IMR-90 (cell line): ENCODE data around the gene IL17REL. TPM values are rescaled to one million over a fixed set of nuclear protein-coding genes. Genes with fewer than 3 reads are reported as not detected.
A peak's percentile ranks its signal among the peaks of the same experiment; 100 is the strongest.

Experiments
- ATAC-seq: fragments of 200-7000 bp; cut with Tn5 transposase; 2 replicates; pipeline ENCODE4 v1.9.1; 2020; ENCODE audit warnings: low read depth, mild to moderate bottlenecking, moderate library complexity
- BruUV-seq: library from RNA; stranded (reverse); fragments of 400-500 nt; replicated peaks from 2 replicates; lab custom pipeline; 2021; lab: Mats Ljungman, UMichigan
- CTCF ChIA-PET: fragments of 300-600 bp; formaldehyde crosslinking; extraction: SDS; loops from one replicate; lab custom pipeline; 2021; ENCODE audit warnings: antibody characterized with exemption; lab: Yijun Ruan, JAX
- POLR2A ChIA-PET: fragments of 300-600 bp; sonication (Branson Sonifier 250); formaldehyde crosslinking; loops from one replicate; lab custom pipeline; 2022; ENCODE audit warnings: antibody characterized with exemption; ENCODE audit not compliant: unreplicated experiment; lab: Charles Lee
- DNase-seq: peaks from one replicate; pipeline ENCODE4 v3.0.0; 2013
- H2AFZ ChIP-seq: replicated peaks from 2 replicates; pipeline ENCODE3; 2013; ENCODE audit warnings: low read length, mild to moderate bottlenecking; ENCODE audit not compliant: poor library complexity
- H2AK5ac ChIP-seq: 2 replicates; pipeline ENCODE4 v1.6.1; 2013; ENCODE audit warnings: low read depth, low read length, inconsistent platforms
- H2AK9ac ChIP-seq: replicated peaks from 2 replicates; pipeline ENCODE3; 2013; ENCODE audit warnings: mild to moderate bottlenecking, low read depth, low read length, moderate library complexity; ENCODE audit not compliant: poor library complexity
- H2BK120ac ChIP-seq: 2 replicates; pipeline ENCODE4 v1.6.1; 2013; ENCODE audit warnings: low read depth, low read length, inconsistent platforms
- H2BK15ac ChIP-seq: 3 replicates; pipeline ENCODE4 v1.6.1; 2013; ENCODE audit warnings: low read depth, low read length, inconsistent platforms
- H2BK20ac ChIP-seq: 2 replicates; pipeline ENCODE4 v1.6.1; 2013; ENCODE audit warnings: low read depth, mild to moderate bottlenecking, inconsistent platforms, low read length, moderate library complexity
- H2BK5ac ChIP-seq: 2 replicates; pipeline ENCODE4 v1.6.1; 2013; ENCODE audit warnings: mild to moderate bottlenecking, low read depth, low read length, inconsistent platforms; ENCODE audit not compliant: poor library complexity, severe bottlenecking
- H3K14ac ChIP-seq: replicated peaks from 2 replicates; pipeline ENCODE4 v1.6.1; 2013; ENCODE audit warnings: low read depth, low read length, inconsistent platforms
- H3K18ac ChIP-seq: 2 replicates; pipeline ENCODE4 v1.6.1; 2013; ENCODE audit warnings: low read depth, low read length, control low read depth
- H3K23ac ChIP-seq: 2 replicates; pipeline ENCODE4 v1.6.1; 2013; ENCODE audit warnings: low read depth, low read length, inconsistent platforms
- H3K27ac ChIP-seq: 2 replicates; pipeline ENCODE4 v1.5.1; 2013; ENCODE audit warnings: mild to moderate bottlenecking, control low read depth, low read length; ENCODE audit not compliant: insufficient read depth
- H3K27me3 ChIP-seq: 2 replicates; pipeline ENCODE4 v1.6.1; 2013; ENCODE audit warnings: low read length; ENCODE audit not compliant: control insufficient read depth, insufficient read depth
- H3K36me3 ChIP-seq: 2 replicates; pipeline ENCODE4 v1.6.1; 2013; ENCODE audit warnings: low read length, mixed read lengths; ENCODE audit not compliant: control insufficient read depth, insufficient read depth
- H3K4ac ChIP-seq: 2 replicates; pipeline ENCODE4 v1.6.1; 2013; ENCODE audit warnings: low read depth, low read length, inconsistent platforms
- H3K4me1 ChIP-seq: 2 replicates; pipeline ENCODE4 v1.6.1; 2013; ENCODE audit warnings: low read length, mixed read lengths; ENCODE audit not compliant: control insufficient read depth, insufficient read depth
- H3K4me2 ChIP-seq: 2 replicates; pipeline ENCODE4 v1.6.1; 2013; ENCODE audit warnings: low read depth, mild to moderate bottlenecking, control low read depth, low read length, moderate library complexity
- H3K4me3 ChIP-seq: 2 replicates; pipeline ENCODE4 v1.5.1; 2013; ENCODE audit warnings: low read depth, mild to moderate bottlenecking, control low read depth, low read length, moderate library complexity; ENCODE audit not compliant: insufficient read depth
- H3K56ac ChIP-seq: 2 replicates; pipeline ENCODE4 v1.6.1; 2013; ENCODE audit warnings: low read length, inconsistent platforms; ENCODE audit not compliant: insufficient read depth; ENCODE audit errors: extremely low read depth
- H3K79me1 ChIP-seq, 2 experiments: 2 replicates each; pipeline ENCODE4 v1.6.1; 2013; ENCODE audit warnings: low read length in 2 of 2, inconsistent platforms in 1 of 2, low read depth in 1 of 2
- H3K9ac ChIP-seq: 2 replicates; pipeline ENCODE4 v1.6.1; 2013; ENCODE audit warnings: low read depth, low read length, control low read depth
- H3K9me1 ChIP-seq: 2 replicates; pipeline ENCODE4 v1.6.1; 2013; ENCODE audit warnings: low read length, inconsistent platforms; ENCODE audit not compliant: insufficient read depth
- H3K9me3 ChIP-seq: 2 replicates; pipeline ENCODE4 v1.6.1; 2013; ENCODE audit warnings: low read length; ENCODE audit not compliant: control insufficient read depth, insufficient read depth
- H4K20me1 ChIP-seq: 2 replicates; pipeline ENCODE4 v1.6.1; 2013; ENCODE audit warnings: low read length, inconsistent platforms; ENCODE audit not compliant: insufficient read depth
- H4K5ac ChIP-seq: 2 replicates; pipeline ENCODE4 v1.6.1; 2013; ENCODE audit warnings: mild to moderate bottlenecking, low read depth, low read length, control low read depth
- H4K8ac ChIP-seq, 2 experiments: 2 replicates each; pipeline ENCODE4 v1.6.1; 2013; ENCODE audit warnings: low read depth in 2 of 2, low read length in 2 of 2, control low read depth in 1 of 2, inconsistent platforms in 1 of 2
- H4K91ac ChIP-seq: 2 replicates; pipeline ENCODE4 v1.6.1; 2013; ENCODE audit warnings: low read depth, low read length, inconsistent platforms; ENCODE audit not compliant: insufficient read depth
- BHLHE40 ChIP-seq: fragments of 150-350 bp; IDR thresholded peaks from 2 replicates; pipeline ENCODE4 v1.6.1; 2016; ENCODE audit warnings: mild to moderate bottlenecking, low read depth, low read length
- CEBPB ChIP-seq: IDR thresholded peaks from 2 replicates; pipeline ENCODE4 v1.6.1; 2012; ENCODE audit warnings: low read depth, low read length, improper control_type of control experiment
- CHD1 ChIP-seq: IDR thresholded peaks from 2 replicates; pipeline ENCODE4 v1.6.1; 2012; ENCODE audit warnings: low read depth, low read length, improper control_type of control experiment
- ELK1 ChIP-seq: fragments of 150-350 bp; IDR thresholded peaks from 2 replicates; pipeline ENCODE4 v1.6.1; 2016; ENCODE audit warnings: low read depth, mild to moderate bottlenecking, low read length, moderate library complexity, borderline replicate concordance
- FOS ChIP-seq: fragments of 150-350 bp; IDR thresholded peaks from 2 replicates; pipeline ENCODE4 v1.6.1; 2016; ENCODE audit warnings: low read depth, low read length
- MAFK ChIP-seq: IDR thresholded peaks from 2 replicates; pipeline ENCODE4 v1.6.1; 2012; ENCODE audit warnings: low read depth, low read length, improper control_type of control experiment
- MAZ ChIP-seq: IDR thresholded peaks from 2 replicates; pipeline ENCODE4 v1.6.1; 2012; ENCODE audit warnings: low read depth, mild to moderate bottlenecking, low read length, improper control_type of control experiment, moderate library complexity, borderline replicate concordance
- NFE2L2 ChIP-seq: fragments of 150-350 bp; IDR thresholded peaks from 2 replicates; pipeline ENCODE4 v1.6.1; 2016; ENCODE audit warnings: low read depth, mild to moderate bottlenecking, low read length
- POLR2A ChIP-seq: IDR thresholded peaks from 2 replicates; pipeline ENCODE4 v1.6.1; 2012; ENCODE audit warnings: mild to moderate bottlenecking, low read depth, low read length
- RAD21 ChIP-seq: IDR thresholded peaks from 2 replicates; pipeline ENCODE4 v1.6.1; 2012; ENCODE audit warnings: low read length, improper control_type of control experiment
- RCOR1 ChIP-seq: IDR thresholded peaks from 2 replicates; pipeline ENCODE4 v1.6.1; 2012; ENCODE audit warnings: mild to moderate bottlenecking, low read length, improper control_type of control experiment; ENCODE audit not compliant: insufficient replicate concordance
- USF2 ChIP-seq: fragments of 150-350 bp; IDR thresholded peaks from 2 replicates; pipeline ENCODE4 v1.6.1; 2017; ENCODE audit warnings: mild to moderate bottlenecking, antibody characterized with exemption, low read length, low read depth
- WGBS, 2 experiments: methylation state at CpG; one replicate each; pipeline versions ENCODE4 v1.1.5 to v1.1.7; 2013; ENCODE audit warnings: missing lambda C conversion rate in 2 of 2; ENCODE audit not compliant: insufficient read length in 1 of 2; ENCODE audit errors: extremely low coverage in 2 of 2; 5-methylcytosine and 5-hydroxymethylcytosine counted together
- dilution Hi-C: fragments of 300-500 bp; cut with HindIII; formaldehyde crosslinking; loops from one replicate; pipeline ENCODE4 v1.14.3; 2018; ENCODE audit warnings: low sequenced_read_pairs; ENCODE audit not compliant: unreplicated experiment
- in situ Hi-C: fragments of 300-500 bp; cut with MboI; formaldehyde crosslinking; loops from 3 replicates; pipeline ENCODE4 v1.14.3; 2019; ENCODE audit warnings: low sequenced_read_pairs, inconsistent platforms, mixed read lengths
- intact Hi-C: fragments of 100-400 bp; cut with micrococcal nuclease; formaldehyde crosslinking; loops from 2 replicates; pipeline ENCODE4 v1.10.0; 2022
- polyA plus RNA-seq, 3 experiments: library from polyadenylated mRNA; depleted of rRNA; stranded (reverse); fragments of >200 nt; gene quantifications; 2 replicates each; pipeline ENCODE4 v1.2.3, GENCODE V29; 2012; ENCODE audit warnings: low replicate concordance in 1 of 3
- total RNA-seq: library from RNA; depleted of rRNA; stranded (reverse); fragments of >200 nt; gene quantifications from 2 replicates; pipeline ENCODE4 v1.2.3, GENCODE V29; 2012

The IL17REL gene
- total and polyA plus RNA-seq, 2 of the 4 experiments (the other 2 are of a cell fraction) = not detected

GRCh38 chr22:49976439-49977175 is 36.0 kb downstream of the IL17REL start (continued):
- TF ChIP-seq NFE2L2 = no peak

GRCh38 chr22:49975543-49976389 is 36.8 kb downstream of the IL17REL start:
- Histone ChIP-seq H3K27me3 (no peaks in the 10 kb centered on the region), H4K20me1 (0 out of 2 replicates have a peak, but pooled peaks cover 4% of the 10 kb centered on the region), H3K36me3 (no peaks in the 10 kb centered on the region), H3K23ac (peak overlapping the region; percentile 87), H2BK120ac (peak overlapping the region; percentile 32; the same call in 1 of the 2 replicates), H2BK15ac (no peak overlapping the region), H3K79me1 (peaks cover 9 to 11% of the 10 kb centered on the region in 2 experiments; a peak in 3 of 4 replicates), H2AK9ac (no peak overlapping the region), H4K8ac (peak overlapping the region in 1 of 2 experiments; percentile 22; a peak in 2 of 4 replicates), H4K91ac (no peak overlapping the region), H3K18ac (no peak overlapping the region), H2AK5ac (peak overlapping the region; percentile 99; the same call in 1 of the 2 replicates), H2BK5ac (peak overlapping the region; percentile 95), H3K56ac (no peak overlapping the region), H2BK20ac (no peak overlapping the region), H4K5ac (0 out of 2 replicates have a peak overlapping the region, but pooled peaks have one; percentile 57), H3K4me3 (no peak overlapping the region), H3K9me1 (peaks cover 16% of the 10 kb centered on the region), H3K27ac (no peak overlapping the region), H3K9ac (no peak overlapping the region), H3K9me3 (no peaks in the 10 kb centered on the region; the same call in 1 of the 2 replicates), H3K4ac (peak overlapping the region; percentile 86), H3K4me1 (peaks cover 5% of the 10 kb centered on the region), H3K14ac (peak overlapping the region; percentile 79), H2AFZ (peak overlapping the region; percentile 34), H3K4me2 (no peak overlapping the region)
- no peak for ATAC-seq
- dilution Hi-C loops (no loop called here), in situ Hi-C loops (no loop called here), intact Hi-C loops (loop anchor here (10.0 kb wide), 1 partner anchor 229 kb away; the partner anchor contains the start of gene SELENOO)
- ChIA-PET CTCF (no interaction called here), POLR2A (no interaction called here)
- no CpG with 5 or more reads among the region's 17 CpGs for WGBS, 2 experiments
- no peak for DNase-seq
- BruUV-seq = no TSS peak
- TF ChIP-seq ELK1 (no peak), RCOR1 (no peak), NFE2L2 (no peak), MAFK (no peak), MAZ (no peak), CEBPB (no peak), USF2 (no peak), CHD1 (no peak), FOS (no peak), BHLHE40 (no peak), RAD21 (no peak), POLR2A (no peak)
